Measurements from ENCODE around the gene TCF7.

TCF7 gene

GRCh38 chr5:134142806-134143205 is 28.3 kb downstream of the TCF7 start:
- H4K8ac ChIP-seq (ENCODE audit: low read depth, low read length) = no peak overlapping the region
- peaks cover 2% of the 10 kb centered on the region for H3K9me3 ChIP-seq (ENCODE audit: insufficient read depth, low read depth, low read length)
- no peak overlapping the region for H2AFZ ChIP-seq (ENCODE audit: insufficient read depth, low read length, poor library complexity)
- H3K79me2 ChIP-seq (ENCODE audit: control insufficient read depth, insufficient read depth, low read length, poor library complexity) = peaks cover 4% of the 10 kb centered on the region
- no peak overlapping the region for H3K27ac ChIP-seq (ENCODE audit: low read depth, low read length)
- no peaks in the 10 kb centered on the region for H3K27me3 ChIP-seq (ENCODE audit: insufficient read depth, low read length)
- H3K4ac ChIP-seq (ENCODE audit: low read depth, low read length) = no peak overlapping the region
- no peak overlapping the region for H2BK120ac ChIP-seq (ENCODE audit: insufficient read depth, low read length, poor library complexity)
- DNase-seq = no peak
- no peak overlapping the region for H2BK12ac ChIP-seq (ENCODE audit: low read length)
- no peak overlapping the region for H3K14ac ChIP-seq (ENCODE audit: low read length)
- peaks cover 39 to 42% of the 10 kb centered on the region in 2 experiments for H3K4me1 ChIP-seq (ENCODE audit: control insufficient read depth in 1 of 2, insufficient read depth in 2 of 2, low read length in 2 of 2)
- peak overlapping the region; percentile 55 for H3K18ac ChIP-seq (ENCODE audit: low read length)
- H3K23ac ChIP-seq (ENCODE audit: low read length) = no peak overlapping the region
- no peak overlapping the region for H3K4me2 ChIP-seq (ENCODE audit: low read length)
- no peak overlapping the region for H4K12ac ChIP-seq (ENCODE audit: low read depth, low read length)
- H3K36me3 ChIP-seq (ENCODE audit: control insufficient read depth in 1 of 2, insufficient read depth in 2 of 2, low read length in 2 of 2) = peaks cover 58 to 74% of the 10 kb centered on the region in 2 experiments
- no peak overlapping the region for H2BK5ac ChIP-seq (ENCODE audit: low read depth, low read length, poor library complexity)
- no peak overlapping the region for H3K4me3 ChIP-seq (ENCODE audit: low read depth, low read length)
- no CpG with 5 or more reads among the region's 12 CpGs for WGBS (ENCODE audit: extremely low coverage, insufficient coverage, insufficient read length)
- no peak overlapping the region for H2AK5ac ChIP-seq (ENCODE audit: low read length)
- H4K91ac ChIP-seq (ENCODE audit: low read depth, low read length) = no peak overlapping the region
- no peak overlapping the region for H3K9ac ChIP-seq (ENCODE audit: low read length)
- no peaks in the 10 kb centered on the region for H3K79me1 ChIP-seq (ENCODE audit: low read length)

- Histone ChIP-seq H3K9me3 (ENCODE audit: insufficient read depth, low read depth, low read length) (peaks cover 2% of the 10 kb centered on the region), H4K12ac (ENCODE audit: low read depth, low read length) (no peak overlapping the region), H3K4me1 (ENCODE audit: control insufficient read depth in 1 of 2, insufficient read depth in 2 of 2, low read length in 2 of 2) (peaks cover 34 to 38% of the 10 kb centered on the region in 2 experiments), H3K18ac (ENCODE audit: low read length) (no peak overlapping the region), H2AK5ac (ENCODE audit: low read length) (no peak overlapping the region), H3K79me2 (ENCODE audit: control insufficient read depth, insufficient read depth, low read length, poor library complexity) (peaks cover 4% of the 10 kb centered on the region), H3K27me3 (ENCODE audit: insufficient read depth, low read length) (no peaks in the 10 kb centered on the region), H2AFZ (ENCODE audit: insufficient read depth, low read length, poor library complexity) (no peak overlapping the region), H3K4me3 (ENCODE audit: low read depth, low read length) (no peak overlapping the region), H3K14ac (ENCODE audit: low read length) (no peak overlapping the region), H3K4ac (ENCODE audit: low read depth, low read length) (no peak overlapping the region), H3K79me1 (ENCODE audit: low read length) (no peaks in the 10 kb centered on the region), H3K9ac (ENCODE audit: low read length) (no peak overlapping the region), H2BK5ac (ENCODE audit: low read depth, low read length, poor library complexity) (no peak overlapping the region), H3K23ac (ENCODE audit: low read length) (no peak overlapping the region), H3K36me3 (ENCODE audit: control insufficient read depth in 1 of 2, insufficient read depth in 2 of 2, low read length in 2 of 2) (peaks cover 60 to 74% of the 10 kb centered on the region in 2 experiments), H4K8ac (ENCODE audit: low read depth, low read length) (no peak overlapping the region), H2BK12ac (ENCODE audit: low read length) (no peak overlapping the region), H2BK120ac (ENCODE audit: insufficient read depth, low read length, poor library complexity) (no peak overlapping the region), H3K27ac (ENCODE audit: low read depth, low read length) (peak overlapping the region; percentile 35), H3K4me2 (ENCODE audit: low read length) (no peak overlapping the region), H4K91ac (ENCODE audit: low read depth, low read length) (no peak overlapping the region)
- DNase-seq = no peak
- WGBS (ENCODE audit: extremely low coverage, insufficient coverage, insufficient read length) = no CpG with 5 or more reads among the region's 5 CpGs
Observed at GRCh38 chr5:134143431-134143830, 28.9 kb downstream of the TCF7 start.

GRCh38 chr5:134143944-134144941 is 29.8 kb downstream of the TCF7 start:
- H3K4me2 ChIP-seq (ENCODE audit: low read length) = peak overlapping the region; percentile 24
- H3K4ac ChIP-seq (ENCODE audit: low read depth, low read length) = no peak overlapping the region
- no peak overlapping the region for H4K8ac ChIP-seq (ENCODE audit: low read depth, low read length)
- WGBS (ENCODE audit: extremely low coverage, insufficient coverage, insufficient read length) = no CpG with 5 or more reads among the region's 10 CpGs
- peaks cover 28 to 32% of the 10 kb centered on the region in 2 experiments for H3K4me1 ChIP-seq (ENCODE audit: control insufficient read depth in 1 of 2, insufficient read depth in 2 of 2, low read length in 2 of 2)
- no peaks in the 10 kb centered on the region for H3K79me1 ChIP-seq (ENCODE audit: low read length)
- peaks cover 60 to 73% of the 10 kb centered on the region in 2 experiments for H3K36me3 ChIP-seq (ENCODE audit: control insufficient read depth in 1 of 2, insufficient read depth in 2 of 2, low read length in 2 of 2)
- no peak overlapping the region for H2BK12ac ChIP-seq (ENCODE audit: low read length)
- H2BK5ac ChIP-seq (ENCODE audit: low read depth, low read length, poor library complexity) = no peak overlapping the region
- peak overlapping the region; percentile 16 for H4K91ac ChIP-seq (ENCODE audit: low read depth, low read length)
- peaks cover 2% of the 10 kb centered on the region for H3K9me3 ChIP-seq (ENCODE audit: insufficient read depth, low read depth, low read length)
- H3K18ac ChIP-seq (ENCODE audit: low read length) = peak overlapping the region; percentile 47
- H3K9ac ChIP-seq (ENCODE audit: low read length) = no peak overlapping the region
- H3K4me3 ChIP-seq (ENCODE audit: low read depth, low read length) = no peak overlapping the region
- no peak overlapping the region for H2AK5ac ChIP-seq (ENCODE audit: low read length)
- peaks cover 4% of the 10 kb centered on the region for H3K79me2 ChIP-seq (ENCODE audit: control insufficient read depth, insufficient read depth, low read length, poor library complexity)
- H3K23ac ChIP-seq (ENCODE audit: low read length) = no peak overlapping the region
- H3K14ac ChIP-seq (ENCODE audit: low read length) = peak overlapping the region; percentile 11
- no peak overlapping the region for H4K12ac ChIP-seq (ENCODE audit: low read depth, low read length)
- H3K27ac ChIP-seq (ENCODE audit: low read depth, low read length) = peak overlapping the region; percentile 35
- no peaks in the 10 kb centered on the region for H3K27me3 ChIP-seq (ENCODE audit: insufficient read depth, low read length)
- no peak overlapping the region for H2AFZ ChIP-seq (ENCODE audit: insufficient read depth, low read length, poor library complexity)
- peak; percentile 69 to 93 for DNase-seq
- no peak overlapping the region for H2BK120ac ChIP-seq (ENCODE audit: insufficient read depth, low read length, poor library complexity)

DNA sequence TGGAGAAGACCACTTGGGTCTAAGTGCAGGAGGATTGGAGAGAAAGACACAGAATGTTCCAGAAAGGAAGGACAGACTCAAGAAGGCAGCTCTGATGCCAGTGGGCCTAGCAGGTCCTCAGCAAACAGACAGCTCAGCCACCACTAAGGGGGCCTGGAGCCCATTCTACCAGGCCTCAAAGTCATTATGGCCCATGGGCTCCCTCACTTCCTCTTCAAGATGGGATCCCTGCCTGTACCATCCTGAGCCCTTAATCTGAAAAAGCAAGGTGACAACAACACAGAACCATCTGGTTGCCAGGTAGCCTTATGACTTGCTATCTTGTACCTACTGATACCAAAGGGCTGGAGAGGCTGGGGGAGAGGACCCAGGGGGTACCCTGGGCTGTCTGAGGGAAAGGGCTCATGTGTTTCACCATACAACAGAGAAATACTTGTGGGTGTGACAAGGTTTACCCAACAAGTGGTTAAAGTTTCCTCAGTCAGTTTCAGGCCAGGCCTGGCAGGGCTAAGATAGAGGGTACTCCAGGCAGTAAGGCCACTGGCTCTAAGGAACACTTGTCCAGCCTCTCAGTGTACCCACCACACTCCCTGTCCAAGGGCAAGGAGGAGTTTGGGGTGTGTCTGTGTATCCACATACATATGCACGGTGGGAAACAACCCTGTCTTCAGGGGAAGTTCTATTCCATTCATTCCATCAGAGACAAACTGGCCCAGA is 30.7 kb downstream of the TCF7 start:
- Histone ChIP-seq H3K18ac (ENCODE audit: low read length) (peak overlapping the region; percentile 34), H4K91ac (ENCODE audit: low read depth, low read length) (no peak overlapping the region), H3K4me1 (ENCODE audit: control insufficient read depth in 1 of 2, insufficient read depth in 2 of 2, low read length in 2 of 2) (peaks cover 28 to 32% of the 10 kb centered on the region in 2 experiments), H3K4ac (ENCODE audit: low read depth, low read length) (no peak overlapping the region), H3K79me2 (ENCODE audit: control insufficient read depth, insufficient read depth, low read length, poor library complexity) (peaks cover 4% of the 10 kb centered on the region), H2AFZ (ENCODE audit: insufficient read depth, low read length, poor library complexity) (no peak overlapping the region), H3K27me3 (ENCODE audit: insufficient read depth, low read length) (no peaks in the 10 kb centered on the region), H2BK5ac (ENCODE audit: low read depth, low read length, poor library complexity) (no peak overlapping the region), H3K27ac (ENCODE audit: low read depth, low read length) (peak overlapping the region; percentile 7), H3K4me2 (ENCODE audit: low read length) (no peak overlapping the region), H3K79me1 (ENCODE audit: low read length) (no peaks in the 10 kb centered on the region), H3K23ac (ENCODE audit: low read length) (no peak overlapping the region), H3K9ac (ENCODE audit: low read length) (no peak overlapping the region), H4K12ac (ENCODE audit: low read depth, low read length) (no peak overlapping the region), H2BK12ac (ENCODE audit: low read length) (no peak overlapping the region), H3K4me3 (ENCODE audit: low read depth, low read length) (no peak overlapping the region), H3K36me3 (ENCODE audit: control insufficient read depth in 1 of 2, insufficient read depth in 2 of 2, low read length in 2 of 2) (peaks cover 56 to 74% of the 10 kb centered on the region in 2 experiments), H2BK120ac (ENCODE audit: insufficient read depth, low read length, poor library complexity) (no peak overlapping the region), H3K9me3 (ENCODE audit: insufficient read depth, low read depth, low read length) (peaks cover 2% of the 10 kb centered on the region), H4K8ac (ENCODE audit: low read depth, low read length) (no peak overlapping the region), H3K14ac (ENCODE audit: low read length) (no peak overlapping the region), H2AK5ac (ENCODE audit: low read length) (no peak overlapping the region)
- no peak for DNase-seq
- no CpG with 5 or more reads among the region's 1 CpG for WGBS (ENCODE audit: extremely low coverage, insufficient coverage, insufficient read length)

Measured in trophoblast cell (in vitro differentiated cells and primary cell).